ENCODE results near the gene CALM3. TPM values are rescaled to one million over a fixed set of nuclear protein-coding genes. Genes with fewer than 3 reads are reported as not detected.

Gene CALM3
- total and polyA plus RNA-seq, 7 donors: 120 to 192 (median 145) TPM

DNA sequence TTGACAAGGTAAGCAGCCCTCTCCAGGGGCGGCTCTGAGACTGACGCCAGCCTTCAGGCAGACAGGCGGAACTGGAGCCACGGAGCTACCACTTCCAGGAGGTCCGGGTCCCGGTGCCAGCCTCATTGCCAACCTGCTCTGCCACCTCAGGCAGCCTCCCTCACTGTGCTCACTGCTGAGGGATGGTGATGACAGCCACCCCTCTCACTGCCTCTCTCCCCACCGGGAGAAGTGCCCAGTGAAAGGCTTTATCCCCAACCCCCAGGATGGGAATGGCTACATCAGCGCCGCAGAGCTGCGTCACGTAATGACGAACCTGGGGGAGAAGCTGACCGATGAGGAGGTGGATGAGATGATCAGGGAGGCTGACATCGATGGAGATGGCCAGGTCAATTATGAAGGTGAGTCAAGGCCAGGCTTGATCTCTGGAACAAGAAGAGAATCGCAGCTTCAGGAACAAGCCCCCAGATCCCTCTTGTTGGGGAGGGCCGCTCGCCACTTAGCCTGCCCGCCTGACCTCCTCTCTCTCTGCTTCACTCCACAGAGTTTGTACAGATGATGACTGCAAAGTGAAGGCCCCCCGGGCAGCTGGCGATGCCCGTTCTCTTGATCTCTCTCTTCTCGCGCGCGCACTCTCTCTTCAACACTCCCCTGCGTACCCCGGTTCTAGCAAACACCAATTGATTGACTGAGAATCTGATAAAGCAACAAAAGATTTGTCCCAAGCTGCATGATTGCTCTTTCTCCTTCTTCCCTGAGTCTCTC lies 7.6 kb downstream of the CALM3 start:
- 93 to 94% (median 94%) methylated on average over 27 of the region's 27 CpGs for WGBS, 3 donors
- Histone ChIP-seq H3K27ac (no peak overlapping the region), H3K4me3 (no peak overlapping the region), H3K4me1 (peaks cover 14% of the 10 kb centered on the region), H3K9me3 (no peaks in the 10 kb centered on the region), H3K36me3 (ENCODE audit: insufficient read depth in 1 of 2, low read depth in 1 of 2) (peaks cover 0 to 50% of the 10 kb centered on the region in 2 donors), H3K27me3 (ENCODE audit: insufficient read depth in 3 of 3, low read length in 2 of 3) (no peaks in the 10 kb centered on the region)
- intact Hi-C loops (cut with DNase I): no loop called here
- no peak for ATAC-seq
- TF ChIP-seq, protein P1, sequence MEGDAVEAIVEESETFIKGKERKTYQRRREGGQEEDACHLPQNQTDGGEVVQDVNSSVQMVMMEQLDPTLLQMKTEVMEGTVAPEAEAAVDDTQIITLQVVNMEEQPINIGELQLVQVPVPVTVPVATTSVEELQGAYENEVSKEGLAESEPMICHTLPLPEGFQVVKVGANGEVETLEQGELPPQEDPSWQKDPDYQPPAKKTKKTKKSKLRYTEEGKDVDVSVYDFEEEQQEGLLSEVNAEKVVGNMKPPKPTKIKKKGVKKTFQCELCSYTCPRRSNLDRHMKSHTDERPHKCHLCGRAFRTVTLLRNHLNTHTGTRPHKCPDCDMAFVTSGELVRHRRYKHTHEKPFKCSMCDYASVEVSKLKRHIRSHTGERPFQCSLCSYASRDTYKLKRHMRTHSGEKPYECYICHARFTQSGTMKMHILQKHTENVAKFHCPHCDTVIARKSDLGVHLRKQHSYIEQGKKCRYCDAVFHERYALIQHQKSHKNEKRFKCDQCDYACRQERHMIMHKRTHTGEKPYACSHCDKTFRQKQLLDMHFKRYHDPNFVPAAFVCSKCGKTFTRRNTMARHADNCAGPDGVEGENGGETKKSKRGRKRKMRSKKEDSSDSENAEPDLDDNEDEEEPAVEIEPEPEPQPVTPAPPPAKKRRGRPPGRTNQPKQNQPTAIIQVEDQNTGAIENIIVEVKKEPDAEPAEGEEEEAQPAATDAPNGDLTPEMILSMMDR (IDR thresholded peaks at IDR 0.05): no peak
- peak in 1 of 2 donors; percentile 27 for DNase-seq

DNA sequence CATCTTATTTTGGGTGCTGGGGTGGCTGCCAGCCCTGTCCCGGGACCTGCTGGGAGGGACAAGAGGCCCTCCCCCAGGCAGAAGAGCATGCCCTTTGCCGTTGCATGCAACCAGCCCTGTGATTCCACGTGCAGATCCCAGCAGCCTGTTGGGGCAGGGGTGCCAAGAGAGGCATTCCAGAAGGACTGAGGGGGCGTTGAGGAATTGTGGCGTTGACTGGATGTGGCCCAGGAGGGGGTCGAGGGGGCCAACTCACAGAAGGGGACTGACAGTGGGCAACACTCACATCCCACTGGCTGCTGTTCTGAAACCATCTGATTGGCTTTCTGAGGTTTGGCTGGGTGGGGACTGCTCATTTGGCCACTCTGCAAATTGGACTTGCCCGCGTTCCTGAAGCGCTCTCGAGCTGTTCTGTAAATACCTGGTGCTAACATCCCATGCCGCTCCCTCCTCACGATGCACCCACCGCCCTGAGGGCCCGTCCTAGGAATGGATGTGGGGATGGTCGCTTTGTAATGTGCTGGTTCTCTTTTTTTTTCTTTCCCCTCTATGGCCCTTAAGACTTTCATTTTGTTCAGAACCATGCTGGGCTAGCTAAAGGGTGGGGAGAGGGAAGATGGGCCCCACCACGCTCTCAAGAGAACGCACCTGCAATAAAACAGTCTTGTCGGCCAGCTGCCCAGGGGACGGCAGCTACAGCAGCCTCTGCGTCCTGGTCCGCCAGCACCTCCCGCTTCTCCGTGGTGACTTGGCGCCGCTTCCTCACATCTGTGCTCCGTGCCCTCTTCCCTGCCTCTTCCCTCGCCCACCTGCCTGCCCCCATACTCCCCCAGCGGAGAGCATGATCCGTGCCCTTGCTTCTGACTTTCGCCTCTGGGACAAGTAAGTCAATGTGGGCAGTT lies 8.6 kb downstream of the CALM3 start:
- H3K36me3 ChIP-seq (ENCODE audit: insufficient read depth in 1 of 2, low read depth in 1 of 2): peaks cover 0 to 50% of the 10 kb centered on the region in 2 donors
- intact Hi-C loops (cut with DNase I): no loop called here
- TF ChIP-seq, protein P1 (IDR thresholded peaks at IDR 0.05): no peak
- DNase-seq: peak in 1 of 2 donors; percentile 49
- H3K9me3 ChIP-seq: no peaks in the 10 kb centered on the region
- H3K27me3 ChIP-seq (ENCODE audit: insufficient read depth in 3 of 3, low read length in 2 of 3): no peaks in the 10 kb centered on the region
- 67 to 74% (median 72%) methylated on average over 30 of the region's 30 CpGs for WGBS, 3 donors
- H3K4me3 ChIP-seq: no peak overlapping the region
- H3K27ac ChIP-seq: no peak overlapping the region
- no peak for ATAC-seq
- peaks cover 8% of the 10 kb centered on the region for H3K4me1 ChIP-seq

DNA sequence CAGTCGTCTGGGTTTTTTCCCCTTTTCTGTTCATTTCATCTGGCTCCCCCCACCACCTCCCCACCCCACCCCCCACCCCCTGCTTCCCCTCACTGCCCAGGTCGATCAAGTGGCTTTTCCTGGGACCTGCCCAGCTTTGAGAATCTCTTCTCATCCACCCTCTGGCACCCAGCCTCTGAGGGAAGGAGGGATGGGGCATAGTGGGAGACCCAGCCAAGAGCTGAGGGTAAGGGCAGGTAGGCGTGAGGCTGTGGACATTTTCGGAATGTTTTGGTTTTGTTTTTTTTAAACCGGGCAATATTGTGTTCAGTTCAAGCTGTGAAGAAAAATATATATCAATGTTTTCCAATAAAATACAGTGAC lies 9.3 kb downstream of the CALM3 start:
- 52 to 66% (median 63%) methylated on average over 5 of the region's 5 CpGs for WGBS, 3 donors
- no peak for ATAC-seq
- H3K9me3 ChIP-seq: no peaks in the 10 kb centered on the region
- peaks cover 0 to 48% of the 10 kb centered on the region in 2 donors for H3K36me3 ChIP-seq (ENCODE audit: insufficient read depth in 1 of 2, low read depth in 1 of 2)
- intact Hi-C loops (cut with DNase I): no loop called here
- H3K4me1 ChIP-seq: peaks cover 2% of the 10 kb centered on the region
- DNase-seq: peak in 1 of 2 donors; percentile 5
- no peak overlapping the region for H3K4me3 ChIP-seq
- H3K27ac ChIP-seq: no peak overlapping the region
- TF ChIP-seq, protein P1 (IDR thresholded peaks at IDR 0.05): no peak
- no peaks in the 10 kb centered on the region for H3K27me3 ChIP-seq (ENCODE audit: insufficient read depth in 3 of 3, low read length in 2 of 3)

DNA sequence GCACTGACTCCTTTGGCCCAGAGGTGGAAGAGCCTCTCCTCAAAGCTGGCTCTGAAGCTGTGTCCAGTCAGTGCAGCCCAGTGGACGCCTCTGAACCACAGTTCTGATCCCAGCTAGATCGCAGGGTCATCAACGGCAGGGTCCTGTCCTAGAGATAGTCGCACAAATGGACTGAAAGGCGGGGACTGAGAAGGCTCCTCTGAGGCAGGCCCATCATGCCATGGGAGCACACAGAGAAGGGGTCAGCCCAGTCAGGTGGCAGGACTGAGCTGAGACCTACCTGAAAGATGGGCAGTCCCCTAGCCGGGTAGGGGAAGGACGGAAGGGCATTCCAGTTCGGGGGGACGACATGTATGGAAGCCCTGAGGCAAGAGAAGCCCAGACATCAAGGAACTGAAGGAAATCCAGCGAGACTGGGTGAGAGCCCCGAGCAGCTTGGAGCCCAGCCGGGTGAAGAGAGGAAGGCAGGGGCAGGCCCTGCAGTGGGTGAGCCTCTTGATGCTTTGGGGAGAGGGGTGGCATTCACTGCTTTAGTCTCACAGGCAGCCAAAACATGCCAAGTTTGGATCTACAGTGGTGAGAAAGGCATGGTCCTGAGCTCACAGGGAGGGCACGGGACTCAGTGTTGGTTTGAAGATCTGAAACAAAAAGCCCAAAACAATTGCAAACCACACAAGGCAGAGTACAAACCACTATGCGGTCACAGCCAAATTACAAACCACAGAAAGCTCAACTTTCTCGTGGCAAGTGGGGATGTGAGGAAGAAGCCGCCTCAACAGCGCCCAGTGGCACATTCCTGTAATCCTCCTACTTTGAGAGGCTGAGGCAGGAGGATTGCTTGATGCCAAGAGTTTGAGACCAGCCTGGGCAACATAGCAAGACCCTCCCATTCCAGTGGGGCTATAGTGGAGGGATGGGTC lies 10.0 kb downstream of the CALM3 start:
- 68 to 77% (median 69%) methylated on average over 17 of the region's 17 CpGs for WGBS, 3 donors
- TF ChIP-seq, protein P1 (IDR thresholded peaks at IDR 0.05): no peak
- no peak overlapping the region for H3K27ac ChIP-seq
- no peaks in the 10 kb centered on the region for H3K9me3 ChIP-seq
- H3K27me3 ChIP-seq (ENCODE audit: insufficient read depth in 3 of 3, low read length in 2 of 3): no peaks in the 10 kb centered on the region
- H3K4me3 ChIP-seq: no peak overlapping the region
- no peaks in the 10 kb centered on the region for H3K4me1 ChIP-seq
- H3K36me3 ChIP-seq (ENCODE audit: insufficient read depth in 1 of 2, low read depth in 1 of 2): peaks cover 0 to 40% of the 10 kb centered on the region in 2 donors
- intact Hi-C loops (cut with DNase I): no loop called here
- ATAC-seq (no peak), DNase-seq (peak in 1 of 2 donors; percentile 45)

Measured in psoas muscle (tissue), 8 donors.